A204.1 (cell line): ENCODE results near the gene UBR4.

Experiments used
- FAIRE-seq: peaks from 2 replicates; lab custom pipeline; 2012; peaks lifted over from hg19 to GRCh38; lab: Jason Lieb, UNC

UBR4 gene

DNA sequence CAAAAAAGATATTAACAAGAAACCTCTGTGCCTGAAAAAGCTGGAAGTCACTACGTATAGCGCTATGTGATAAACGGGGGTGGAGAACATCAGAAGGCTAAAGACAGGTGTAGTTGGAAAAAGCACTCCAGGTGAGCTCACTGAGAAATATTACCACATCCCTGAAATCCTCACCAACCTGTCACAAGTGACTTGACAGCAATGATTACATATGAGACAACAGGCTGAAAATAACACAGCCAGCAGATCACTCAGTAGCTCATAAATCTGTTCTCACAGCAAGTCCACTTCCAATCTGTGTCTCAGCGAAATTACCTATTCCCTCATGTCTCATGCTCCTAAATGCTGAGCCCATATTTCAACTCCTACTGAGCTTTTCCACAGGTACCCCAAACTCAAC lies 120.5 kb downstream of the UBR4 start:
- no peak for FAIRE-seq

DNA sequence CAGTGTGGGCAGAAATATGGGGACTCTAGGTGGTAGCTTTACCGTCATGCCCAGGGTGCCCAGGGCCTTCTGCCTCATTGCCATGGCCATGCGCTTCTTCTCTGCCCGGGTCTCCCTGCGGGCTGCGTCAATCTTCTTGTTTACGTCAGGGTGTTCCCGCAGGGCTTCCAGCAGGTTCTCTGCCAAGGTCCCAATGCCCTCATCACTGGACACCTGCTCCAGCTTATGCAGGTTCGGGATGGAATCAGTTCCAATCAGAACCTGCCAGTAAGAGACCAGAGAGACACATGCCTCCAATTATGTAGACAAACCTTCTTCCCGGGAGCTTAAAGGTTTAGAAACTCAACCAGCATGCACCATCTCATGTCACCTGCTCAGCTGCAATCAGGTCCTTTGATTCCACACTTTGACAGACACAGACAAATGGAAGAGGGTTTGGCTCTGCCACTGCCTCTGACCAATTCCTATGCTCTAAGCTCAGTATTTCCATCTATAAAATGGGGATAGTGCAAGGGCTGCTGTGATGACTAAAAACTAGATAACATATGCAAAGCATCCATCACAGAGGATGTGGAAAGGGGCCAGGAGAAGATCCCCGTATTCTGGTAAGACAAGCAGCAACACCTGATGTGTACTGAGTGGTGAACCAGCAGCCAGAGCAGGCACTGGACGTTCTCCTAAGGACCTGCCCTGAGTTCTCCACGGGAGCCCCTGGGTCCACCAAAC lies 121.2 kb downstream of the UBR4 start:
- FAIRE-seq, result no peak

DNA sequence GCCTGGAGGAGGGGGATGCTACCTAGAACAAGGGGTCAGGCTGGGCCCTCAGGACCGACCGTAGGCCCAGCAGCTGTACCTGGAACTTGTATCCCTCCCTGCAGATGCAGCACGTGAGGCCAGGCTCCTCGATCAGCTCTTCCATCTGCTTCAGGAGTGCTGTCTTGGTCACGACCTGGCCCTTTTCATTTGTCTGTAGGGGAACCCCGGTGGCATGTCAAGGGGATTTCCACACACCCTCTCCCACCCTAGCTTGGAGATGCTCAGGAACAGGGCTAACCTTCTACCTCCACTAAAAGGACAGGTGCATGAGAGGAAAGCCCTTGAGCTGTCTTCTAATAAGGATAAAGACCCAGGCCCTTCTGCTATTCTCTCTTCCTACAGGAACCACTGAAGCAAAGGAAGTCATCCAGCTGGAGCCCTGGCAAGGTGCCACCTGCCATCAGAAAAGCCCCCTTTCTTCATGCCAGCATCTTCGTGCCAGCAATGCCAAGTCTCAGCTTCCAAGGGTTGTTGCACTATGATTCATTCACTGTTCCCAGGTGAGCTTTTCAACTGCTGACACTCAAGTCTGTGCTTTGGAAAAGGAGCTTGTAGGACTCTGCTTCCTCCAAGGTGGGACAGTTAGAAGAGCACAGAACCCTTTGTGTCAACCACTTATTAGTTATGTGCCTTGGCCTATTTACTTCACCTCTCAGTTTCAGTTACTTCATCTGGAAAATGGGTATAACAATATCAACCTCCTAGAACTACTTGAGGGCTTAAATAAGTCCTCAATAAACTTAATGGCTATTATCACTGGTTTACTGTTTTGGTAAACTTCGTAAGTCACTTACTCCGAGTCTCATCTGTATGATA lies 122.1 kb downstream of the UBR4 start:
- FAIRE-seq, result no peak

DNA sequence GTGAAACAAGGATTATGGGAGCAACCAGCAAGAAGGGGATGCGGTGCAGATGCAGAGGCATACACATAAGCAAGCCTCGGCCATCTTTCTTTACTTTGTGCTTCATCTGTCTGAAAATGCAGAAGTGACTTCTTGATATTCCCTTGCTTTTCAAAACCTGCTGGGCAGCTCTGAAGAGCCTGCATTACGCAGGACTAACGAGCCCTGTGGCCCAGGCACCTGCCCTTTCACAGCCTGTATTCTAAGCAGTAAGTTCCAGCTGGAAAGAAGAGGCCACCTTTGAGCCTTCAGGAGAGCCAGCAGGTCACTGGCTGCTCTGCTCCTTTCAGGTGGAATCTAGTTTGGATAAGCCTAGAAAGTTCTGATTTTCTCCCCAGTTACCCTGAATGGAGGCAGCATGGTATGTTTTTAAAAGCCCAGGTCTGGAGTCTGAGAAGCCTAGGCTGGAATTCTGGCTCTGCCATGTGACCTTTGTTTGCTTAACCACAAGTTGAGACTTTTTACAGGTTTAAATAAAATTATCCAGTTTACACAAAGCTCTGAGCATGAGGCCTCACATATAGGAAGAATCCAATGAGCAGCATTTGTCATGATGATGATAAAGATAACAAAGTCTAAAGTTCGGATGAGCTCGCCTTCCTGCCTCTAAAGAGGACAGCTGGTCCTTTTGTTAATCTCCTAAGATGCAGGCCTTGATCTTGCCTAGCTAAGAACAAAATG lies 122.9 kb downstream of the UBR4 start:
- FAIRE-seq, result no peak

DNA sequence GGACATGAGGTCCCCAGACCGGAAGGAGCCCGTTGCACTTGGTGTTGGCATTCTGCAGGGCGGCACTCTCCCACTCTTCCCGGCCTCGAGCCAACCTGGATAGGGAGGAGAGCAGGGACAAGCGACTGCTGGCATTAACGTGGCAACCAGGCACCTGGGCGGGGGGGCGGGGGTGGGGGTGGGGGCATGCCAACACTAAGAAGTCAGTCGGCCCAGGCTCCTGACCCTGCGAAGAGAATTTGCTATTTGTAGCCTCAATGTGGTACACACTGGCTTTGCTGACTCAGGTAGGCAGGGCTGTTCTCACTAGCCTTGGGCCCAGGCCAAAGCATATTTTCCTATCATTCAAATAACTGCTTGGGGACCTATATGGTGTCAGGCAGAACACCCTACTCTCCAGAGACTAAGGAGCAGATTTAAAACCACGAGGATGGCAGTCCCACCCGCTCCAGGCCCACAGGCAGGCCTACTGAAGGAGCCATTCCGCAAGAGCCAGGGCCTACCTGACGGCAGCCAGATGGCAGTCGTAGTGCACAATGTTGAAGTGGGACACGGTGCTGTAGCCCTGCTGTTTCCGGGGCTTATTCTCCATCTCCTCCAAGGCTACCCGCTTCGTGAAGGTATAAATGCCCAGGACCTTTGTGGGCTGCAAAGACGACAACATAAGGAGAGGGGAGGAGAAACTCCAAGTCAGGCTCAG lies 123.7 kb downstream of the UBR4 start:
- FAIRE-seq, result no peak

DNA sequence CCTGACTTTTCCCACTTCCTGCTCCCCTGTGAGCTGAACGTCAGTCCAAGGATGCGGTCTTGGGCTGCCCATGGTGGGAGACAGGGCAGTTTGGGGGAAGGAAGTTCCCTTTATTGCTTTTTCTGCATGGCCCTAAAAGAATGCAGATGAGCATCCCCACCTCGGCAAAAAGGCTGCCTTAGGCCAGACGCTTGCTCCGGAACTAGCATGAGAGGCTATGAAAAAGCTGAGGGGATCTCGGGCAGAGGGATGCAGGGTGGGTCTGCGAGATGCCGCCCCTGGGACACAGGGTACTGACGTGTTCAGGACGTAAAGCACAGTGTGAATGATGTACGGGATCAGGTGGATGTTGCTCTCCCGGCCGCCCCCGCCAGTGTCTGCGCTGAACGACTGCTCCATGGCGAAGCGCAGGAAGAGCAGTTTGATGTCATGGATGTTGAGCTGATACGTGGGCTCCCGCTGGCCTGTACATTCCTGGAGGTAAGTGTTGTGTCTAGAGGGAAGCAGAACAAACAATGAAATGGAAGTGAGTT lies 125.8 kb downstream of the UBR4 start:
- no peak for FAIRE-seq

DNA sequence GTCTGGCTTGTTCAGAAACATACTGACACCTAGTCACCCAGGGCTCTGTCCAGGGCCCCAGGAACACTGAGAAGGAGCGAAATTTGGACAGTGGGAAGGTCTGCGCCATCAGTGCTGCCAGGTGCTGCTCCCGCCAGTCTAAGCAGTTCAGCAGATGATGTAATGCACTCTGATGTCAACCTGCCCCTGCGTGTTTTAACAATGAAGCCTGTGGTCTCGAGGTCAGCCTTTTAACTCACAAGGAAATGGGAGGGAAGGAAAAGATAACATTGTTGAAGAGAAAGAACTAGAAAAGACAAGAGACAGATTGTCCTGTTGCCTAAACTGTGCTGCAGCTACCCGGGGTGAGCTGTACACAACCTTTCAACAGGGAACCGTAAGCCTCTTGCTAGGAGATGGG lies 127.0 kb downstream of the UBR4 start:
- FAIRE-seq, result no peak

GRCh38 chr1:19081218-19081893 lies 128.7 kb downstream of the UBR4 start:
- FAIRE-seq, result no peak

GRCh38 chr1:19080721-19081120 lies 129.3 kb downstream of the UBR4 start:
- FAIRE-seq, result no peak

DNA sequence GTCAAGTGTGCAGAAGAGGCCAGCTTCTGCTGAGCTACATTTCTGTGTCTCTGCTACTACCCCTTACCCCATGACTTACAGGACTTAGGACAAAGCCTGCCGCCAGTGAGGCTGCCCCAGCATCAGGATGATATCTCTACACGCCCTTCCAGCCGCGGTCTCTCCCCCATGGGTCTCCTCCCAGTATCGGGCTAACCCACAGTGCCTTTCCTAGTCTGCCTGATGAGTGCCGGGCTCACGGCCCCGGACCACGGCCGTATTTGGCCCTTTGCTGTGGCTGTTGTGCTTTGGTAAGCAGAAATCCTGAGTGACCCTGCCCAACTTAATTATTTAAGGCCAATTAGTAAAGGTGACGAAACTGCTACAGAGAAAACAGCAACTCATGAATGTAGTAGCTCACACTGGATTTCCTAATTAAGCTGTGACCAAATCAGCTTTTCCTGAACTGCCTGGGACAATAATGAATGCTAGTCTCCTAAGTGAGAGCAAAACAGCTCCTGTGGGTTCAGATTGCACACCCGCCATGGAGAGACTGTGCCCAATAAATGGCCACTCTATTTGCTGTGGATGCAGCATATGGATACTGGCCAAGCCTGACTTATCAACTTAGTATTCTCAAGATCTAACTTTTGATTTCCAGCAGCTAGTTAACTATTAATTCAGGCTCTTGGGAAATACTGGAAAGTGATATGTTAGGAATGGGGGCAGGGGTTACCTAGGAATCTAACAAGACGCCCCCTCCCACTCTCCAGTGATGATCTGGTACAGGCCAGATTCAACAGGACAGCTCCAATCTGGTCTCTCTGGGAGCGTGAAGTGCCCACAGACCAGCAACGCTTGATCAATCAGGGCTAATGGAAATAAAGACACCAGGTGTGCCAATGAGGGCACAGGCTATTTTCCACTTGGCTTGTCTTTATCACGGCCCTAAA lies 130.3 kb downstream of the UBR4 start:
- FAIRE-seq, result no peak

- FAIRE-seq, result no peak
Observed at GRCh38 chr1:19078536-19078935, 131.5 kb downstream of the UBR4 start.

DNA sequence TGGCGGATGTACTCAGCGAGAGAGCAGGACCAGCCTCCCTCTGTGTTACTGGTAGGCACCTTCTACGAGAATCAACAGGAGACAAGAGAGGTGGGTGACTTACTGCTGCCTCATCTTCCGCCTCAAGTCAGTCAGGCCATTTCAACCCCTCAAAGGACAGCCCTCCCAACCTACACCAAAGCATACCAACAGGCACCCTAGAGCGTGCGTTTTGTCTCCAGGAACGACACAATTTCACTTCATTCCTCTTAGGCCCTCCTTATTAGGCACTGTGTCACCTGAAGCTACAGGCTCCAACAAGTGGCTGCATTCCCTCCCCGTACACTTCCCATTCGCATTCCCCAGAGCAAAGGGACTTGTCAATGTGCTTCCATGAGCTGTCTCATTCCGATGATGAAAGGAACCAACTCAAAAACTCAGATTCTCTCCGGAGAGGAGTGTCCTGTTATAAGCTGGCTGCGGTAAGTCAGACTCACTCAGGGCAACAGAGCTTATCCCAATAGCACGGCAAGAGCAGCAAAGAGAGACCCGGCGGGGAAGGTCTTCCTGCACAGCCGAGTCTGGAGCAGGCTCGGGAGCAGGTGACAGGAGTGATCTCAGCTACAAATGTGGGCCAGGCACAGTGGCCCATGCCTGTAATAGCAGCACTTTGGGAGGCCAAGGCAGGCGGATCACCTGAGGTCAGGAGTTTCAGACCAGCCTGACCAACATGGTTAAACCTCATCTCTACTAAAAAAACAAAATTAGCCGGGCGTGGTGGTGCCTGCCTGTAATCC lies 133.0 kb downstream of the UBR4 start:
- no peak for FAIRE-seq

- no peak for FAIRE-seq
Observed at GRCh38 chr1:19074902-19075721, 135.0 kb downstream of the UBR4 start.

DNA sequence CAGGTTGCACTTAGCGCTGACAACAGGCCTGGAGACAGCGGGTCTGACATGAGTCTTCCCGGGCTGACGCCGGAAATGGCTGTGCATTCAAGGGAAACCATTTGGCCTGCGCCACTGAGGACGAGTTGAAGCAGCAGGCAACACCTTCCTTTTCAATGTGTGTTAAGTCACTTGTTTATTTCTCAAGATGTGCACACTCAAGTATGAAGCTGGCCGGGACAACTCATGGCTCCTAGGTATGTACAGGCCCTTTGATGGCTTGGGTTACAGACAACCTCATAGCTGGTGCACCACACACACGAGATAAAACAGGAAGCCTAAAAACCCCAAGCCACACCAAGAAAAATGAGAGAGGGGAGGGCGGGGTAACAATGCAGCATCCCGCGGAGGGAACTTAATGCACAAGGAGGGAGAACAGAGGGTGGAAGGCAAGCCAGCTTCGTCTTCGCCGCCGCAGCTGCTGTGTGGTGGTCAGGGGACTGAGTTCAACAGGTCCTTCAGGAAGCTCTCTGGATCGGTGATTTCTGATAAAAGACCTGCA lies 135.6 kb downstream of the UBR4 start:
- no peak for FAIRE-seq

- FAIRE-seq, result no peak
Observed at GRCh38 chr1:19073311-19074186, 136.5 kb downstream of the UBR4 start.

GRCh38 chr1:19072285-19072981 lies 137.6 kb downstream of the UBR4 start:
- no peak for FAIRE-seq
